WI38 (cell line): ENCODE results near the gene SUCLG2.
"Not testable (repeated sequence)": the region's sequence is repeated elsewhere in the genome, so short reads cannot be mapped to it uniquely, and the experiment has no call there.

Experiments used
- H3K4me3 ChIP-seq: 2 replicates; pipeline ENCODE4 v1.5.1; 2011; ENCODE audit warnings: low read depth, mild to moderate bottlenecking, control low read depth, low read length
- CTCF ChIP-seq: IDR thresholded peaks from 2 replicates; pipeline ENCODE4 v1.5.1; 2012; ENCODE audit warnings: low read depth, mild to moderate bottlenecking, control low read depth, low read length

Gene SUCLG2

GRCh38 chr3:67592057-67592456, 62.4 kb downstream of the SUCLG2 start:
- H3K4me3 ChIP-seq = no peak overlapping the region
- no peak for TF ChIP-seq CTCF

- H3K4me3 ChIP-seq = no peak overlapping the region
- TF ChIP-seq CTCF = no peak
These were observed 66.6 kb downstream of the SUCLG2 start for GRCh38 chr3:67587811-67588210.

- H3K4me3 ChIP-seq = no peak overlapping the region
- no peak for TF ChIP-seq CTCF
These were observed 67.1 kb downstream of the SUCLG2 start for GRCh38 chr3:67587301-67587700.

DNA sequence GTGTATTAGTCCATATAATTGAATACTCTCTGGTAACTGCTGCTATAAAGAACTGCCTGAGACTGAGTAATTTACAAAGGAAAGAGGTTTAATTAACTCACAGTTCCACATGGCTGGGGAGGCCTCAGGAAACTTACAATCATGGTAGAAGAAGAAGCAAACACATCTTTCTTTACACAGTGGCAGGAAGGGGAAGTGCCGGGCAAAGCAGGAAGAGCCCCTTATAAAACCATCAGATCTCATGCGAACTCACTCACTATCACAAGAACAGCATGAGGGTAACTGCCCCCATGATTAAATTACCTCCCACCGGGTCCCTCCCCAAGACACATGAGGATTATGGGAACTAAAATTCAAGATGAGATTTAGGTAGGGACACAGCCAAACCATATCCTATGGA, 69.8 kb downstream of the SUCLG2 start:
- H3K4me3 ChIP-seq = not testable (repeated sequence)

DNA sequence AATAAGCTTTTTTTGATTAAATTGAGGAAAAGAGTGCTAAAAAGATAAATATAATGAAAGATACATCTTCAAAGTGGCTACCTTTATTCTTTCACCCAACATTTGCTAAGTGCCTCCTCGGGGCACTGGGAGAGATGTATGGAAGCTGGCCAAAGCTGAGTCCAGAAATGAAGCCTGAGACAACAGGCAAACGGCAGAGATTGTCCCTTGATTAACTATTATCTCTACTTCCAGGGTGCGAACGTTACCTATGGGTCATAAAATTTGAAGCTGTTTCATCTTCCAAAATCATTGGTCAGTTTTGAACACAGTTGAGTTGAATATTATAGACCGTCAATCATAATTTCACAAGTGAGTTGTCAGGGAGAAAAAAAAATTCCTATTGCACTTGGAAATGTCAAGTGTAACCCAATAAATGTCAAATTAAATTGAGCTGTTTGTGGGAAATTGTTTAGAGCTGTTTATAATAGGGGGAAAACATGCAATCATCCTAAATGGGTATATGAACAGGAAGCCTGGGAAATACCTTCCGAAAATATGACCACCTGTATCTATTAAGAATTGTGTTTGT, 73.9 kb downstream of the SUCLG2 start:
- no peak overlapping the region for H3K4me3 ChIP-seq
- TF ChIP-seq CTCF = no peak

- TF ChIP-seq CTCF = no peak
- H3K4me3 ChIP-seq = no peak overlapping the region
These were observed 76.0 kb downstream of the SUCLG2 start for GRCh38 chr3:67578416-67578815.

DNA sequence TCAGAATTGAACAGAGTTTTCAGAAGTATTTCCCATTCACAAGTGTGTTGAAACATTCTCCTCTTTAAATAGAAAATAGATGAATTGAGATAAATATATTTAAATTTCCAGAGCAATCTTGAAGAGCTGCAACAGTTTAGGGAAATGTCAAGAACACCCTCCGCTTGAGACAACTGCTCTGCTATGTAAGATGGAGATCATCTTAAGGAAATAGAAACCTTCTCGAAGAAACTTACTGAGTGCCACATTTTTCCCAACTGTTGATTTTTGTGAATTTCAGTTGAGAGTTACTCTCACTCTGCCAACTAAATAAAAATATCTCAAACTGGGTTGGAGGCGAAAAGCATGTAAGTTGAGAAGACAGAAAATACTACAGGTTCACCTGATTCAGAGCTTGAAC, 78.0 kb downstream of the SUCLG2 start:
- TF ChIP-seq CTCF = no peak
- no peak overlapping the region for H3K4me3 ChIP-seq

- no peak for TF ChIP-seq CTCF
- H3K4me3 ChIP-seq = no peak overlapping the region
These were observed 85.1 kb downstream of the SUCLG2 start for GRCh38 chr3:67569324-67569723.
